HUES48 (cell line): ENCODE measurements around the gene DYNLT1.
"Not testable (repeated sequence)": the region's sequence is repeated elsewhere in the genome, so short reads cannot be mapped to it uniquely, and the experiment has no call there.

ENCODE experiments used
- H3K27ac ChIP-seq: one replicate; pipeline ENCODE4 v1.7.0; 2013; ENCODE audit warnings: low read depth, low read length, inconsistent platforms
- H3K27me3 ChIP-seq: 2 replicates; pipeline ENCODE4 v1.6.1; 2013; ENCODE audit warnings: mild to moderate bottlenecking, low read length; ENCODE audit not compliant: control insufficient read depth, insufficient read depth
- H3K36me3 ChIP-seq: 2 replicates; pipeline ENCODE4 v1.6.1; 2013; ENCODE audit warnings: low read length; ENCODE audit not compliant: control insufficient read depth, insufficient read depth
- H3K4me1 ChIP-seq: 2 replicates; pipeline ENCODE4 v1.6.1; 2013; ENCODE audit warnings: mild to moderate bottlenecking, low read length; ENCODE audit not compliant: control insufficient read depth, insufficient read depth
- H3K4me3 ChIP-seq: 2 replicates; pipeline ENCODE4 v1.5.1; 2013; ENCODE audit warnings: mild to moderate bottlenecking, low read depth, low read length
- H3K9ac ChIP-seq: 2 replicates; pipeline ENCODE4 v1.6.1; 2013; ENCODE audit warnings: mild to moderate bottlenecking, low read depth, low read length, moderate library complexity
- H3K9me3 ChIP-seq: 2 replicates; pipeline ENCODE4 v1.6.1; 2013; ENCODE audit warnings: low read length; ENCODE audit not compliant: control insufficient read depth, insufficient read depth

The DYNLT1 gene

GRCh38 chr6:158635427-158636073, 9.0 kb downstream of the DYNLT1 start:
- no peaks in the 10 kb centered on the region for H3K27me3 ChIP-seq
- H3K4me3 ChIP-seq, result no peak overlapping the region
- peaks cover 2% of the 10 kb centered on the region; the same call in 1 of the 2 replicates for H3K4me1 ChIP-seq
- no peaks in the 10 kb centered on the region for H3K9me3 ChIP-seq
- H3K9ac ChIP-seq, result no peak overlapping the region
- H3K27ac ChIP-seq, result no peak overlapping the region
- H3K36me3 ChIP-seq, result peaks cover 64% of the 10 kb centered on the region

- Histone ChIP-seq H3K9me3 (no peaks in the 10 kb centered on the region), H3K4me1 (no peaks in the 10 kb centered on the region), H3K4me3 (no peak overlapping the region), H3K9ac (no peak overlapping the region), H3K27ac (no peak overlapping the region), H3K27me3 (no peaks in the 10 kb centered on the region), H3K36me3 (peaks cover 68% of the 10 kb centered on the region)
Measured at GRCh38 chr6:158634695-158635426, 9.7 kb downstream of the DYNLT1 start.

GRCh38 chr6:158633127-158633526, 11.4 kb downstream of the DYNLT1 start:
- H3K4me1 ChIP-seq, result peaks cover 5% of the 10 kb centered on the region; the same call in 1 of the 2 replicates
- no peaks in the 10 kb centered on the region for H3K9me3 ChIP-seq
- H3K9ac ChIP-seq, result no peak overlapping the region
- H3K4me3 ChIP-seq, result no peak overlapping the region
- H3K27me3 ChIP-seq, result no peaks in the 10 kb centered on the region
- H3K36me3 ChIP-seq, result peaks cover 80% of the 10 kb centered on the region
- no peak overlapping the region for H3K27ac ChIP-seq

- H3K27ac ChIP-seq, H3K4me1 ChIP-seq, H3K27me3 ChIP-seq, H3K9me3 ChIP-seq, H3K9ac ChIP-seq, H3K4me3 ChIP-seq: not testable (repeated sequence)
- peaks cover 80% of the 10 kb centered on the region for H3K36me3 ChIP-seq
Measured at GRCh38 chr6:158632538-158633119, 11.9 kb downstream of the DYNLT1 start.

- H3K4me1 ChIP-seq, result peaks cover 5% of the 10 kb centered on the region; the same call in 1 of the 2 replicates
- H3K27ac ChIP-seq, result no peak overlapping the region
- no peaks in the 10 kb centered on the region for H3K9me3 ChIP-seq
- no peak overlapping the region for H3K4me3 ChIP-seq
- no peak overlapping the region for H3K9ac ChIP-seq
- H3K36me3 ChIP-seq, result peaks cover 84% of the 10 kb centered on the region
- H3K27me3 ChIP-seq, result no peaks in the 10 kb centered on the region
Measured at GRCh38 chr6:158631678-158632537, 12.6 kb downstream of the DYNLT1 start.

GRCh38 chr6:158630938-158631616, 13.5 kb downstream of the DYNLT1 start:
- no peaks in the 10 kb centered on the region for H3K27me3 ChIP-seq
- H3K9me3 ChIP-seq, result no peaks in the 10 kb centered on the region
- H3K4me3 ChIP-seq, result no peak overlapping the region
- H3K27ac ChIP-seq, result no peak overlapping the region
- H3K36me3 ChIP-seq, result peaks cover 84% of the 10 kb centered on the region
- H3K9ac ChIP-seq, result no peak overlapping the region
- peaks cover 5% of the 10 kb centered on the region; the same call in 1 of the 2 replicates for H3K4me1 ChIP-seq

- H3K27me3 ChIP-seq, result no peaks in the 10 kb centered on the region
- no peak overlapping the region for H3K27ac ChIP-seq
- no peaks in the 10 kb centered on the region for H3K9me3 ChIP-seq
- peaks cover 85% of the 10 kb centered on the region for H3K36me3 ChIP-seq
- peaks cover 5% of the 10 kb centered on the region; the same call in 1 of the 2 replicates for H3K4me1 ChIP-seq
- H3K4me3 ChIP-seq, result no peak overlapping the region
- H3K9ac ChIP-seq, result no peak overlapping the region
Measured at GRCh38 chr6:158629367-158630221, 14.9 kb downstream of the DYNLT1 start.

- no peaks in the 10 kb centered on the region for H3K27me3 ChIP-seq
- H3K4me1 ChIP-seq, result peaks cover 5% of the 10 kb centered on the region; the same call in 1 of the 2 replicates
- no peaks in the 10 kb centered on the region for H3K9me3 ChIP-seq
- H3K4me3 ChIP-seq, result no peak overlapping the region
- H3K27ac ChIP-seq, result no peak overlapping the region
- peaks cover 76% of the 10 kb centered on the region for H3K36me3 ChIP-seq
- no peak overlapping the region for H3K9ac ChIP-seq
Measured at GRCh38 chr6:158628542-158628941, 16.0 kb downstream of the DYNLT1 start.

- peaks cover 72% of the 10 kb centered on the region for H3K36me3 ChIP-seq
- no peak overlapping the region for H3K27ac ChIP-seq
- H3K9ac ChIP-seq, result no peak overlapping the region
- peaks cover 5% of the 10 kb centered on the region; the same call in 1 of the 2 replicates for H3K4me1 ChIP-seq
- no peak overlapping the region for H3K4me3 ChIP-seq
- H3K27me3 ChIP-seq, result no peaks in the 10 kb centered on the region
- no peaks in the 10 kb centered on the region for H3K9me3 ChIP-seq
Measured at GRCh38 chr6:158627940-158628211, 16.7 kb downstream of the DYNLT1 start.
